ENCODE measurements around the gene METAP1.
"Not testable (repeated sequence)": the region's sequence is repeated elsewhere in the genome, so short reads cannot be mapped to it uniquely, and the experiment has no call there.

Gene METAP1

GRCh38 chr4:99102634-99103033 lies 107.1 kb downstream of the METAP1 start:
- no peak for DNase-seq

GRCh38 chr4:99103166-99103565 lies 107.6 kb downstream of the METAP1 start:
- DNase-seq, result no peak

GRCh38 chr4:99104153-99104552 lies 108.6 kb downstream of the METAP1 start:
- no peak for DNase-seq

GRCh38 chr4:99109286-99109685 lies 113.8 kb downstream of the METAP1 start:
- DNase-seq, result not testable (repeated sequence)

All from cortex of kidney (tissue), 1 donor.